ENCODE data around the gene OR10H5. TPM values are rescaled to one million over a fixed set of nuclear protein-coding genes. Genes with fewer than 3 reads are reported as not detected.
"Not testable (repeated sequence)": the region's sequence is repeated elsewhere in the genome, so short reads cannot be mapped to it uniquely, and the experiment has no call there.

OR10H5 gene
- polyA plus RNA-seq, 1 experiment = not detected

DNA sequence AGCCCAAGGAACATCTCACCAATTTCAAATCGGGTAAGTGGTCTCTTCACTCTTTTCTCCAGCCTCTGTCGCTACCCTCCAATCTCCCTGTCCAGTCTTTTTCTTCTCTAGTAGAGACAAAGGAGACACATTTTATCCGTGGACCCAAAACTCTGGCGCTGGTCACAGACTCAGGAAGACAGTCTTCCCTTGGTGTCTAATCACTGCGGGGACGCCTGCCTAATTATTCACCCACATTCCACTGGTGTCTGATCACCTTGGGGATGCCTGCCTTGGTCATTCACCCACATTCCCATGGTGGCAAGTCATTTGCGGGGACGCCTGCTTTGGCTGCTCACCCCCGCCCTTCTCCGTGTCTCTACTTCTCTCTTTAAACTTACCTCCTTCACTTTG lies 41.8 kb downstream of the OR10H5 start:
- H3K36me3 ChIP-seq (ENCODE audit: control insufficient read depth, insufficient read depth, low read length) = no peaks in the 10 kb centered on the region
- H3K27me3 ChIP-seq (ENCODE audit: control insufficient read depth, insufficient read depth, low read length) = no peaks in the 10 kb centered on the region
- TF ChIP-seq, protein P1, sequence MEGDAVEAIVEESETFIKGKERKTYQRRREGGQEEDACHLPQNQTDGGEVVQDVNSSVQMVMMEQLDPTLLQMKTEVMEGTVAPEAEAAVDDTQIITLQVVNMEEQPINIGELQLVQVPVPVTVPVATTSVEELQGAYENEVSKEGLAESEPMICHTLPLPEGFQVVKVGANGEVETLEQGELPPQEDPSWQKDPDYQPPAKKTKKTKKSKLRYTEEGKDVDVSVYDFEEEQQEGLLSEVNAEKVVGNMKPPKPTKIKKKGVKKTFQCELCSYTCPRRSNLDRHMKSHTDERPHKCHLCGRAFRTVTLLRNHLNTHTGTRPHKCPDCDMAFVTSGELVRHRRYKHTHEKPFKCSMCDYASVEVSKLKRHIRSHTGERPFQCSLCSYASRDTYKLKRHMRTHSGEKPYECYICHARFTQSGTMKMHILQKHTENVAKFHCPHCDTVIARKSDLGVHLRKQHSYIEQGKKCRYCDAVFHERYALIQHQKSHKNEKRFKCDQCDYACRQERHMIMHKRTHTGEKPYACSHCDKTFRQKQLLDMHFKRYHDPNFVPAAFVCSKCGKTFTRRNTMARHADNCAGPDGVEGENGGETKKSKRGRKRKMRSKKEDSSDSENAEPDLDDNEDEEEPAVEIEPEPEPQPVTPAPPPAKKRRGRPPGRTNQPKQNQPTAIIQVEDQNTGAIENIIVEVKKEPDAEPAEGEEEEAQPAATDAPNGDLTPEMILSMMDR (IDR thresholded peaks at IDR 0.05; ENCODE audit: insufficient read depth, low read depth, low read length) = no peak
- DNase-seq (ENCODE audit: low read depth) = no peak
- ChIA-PET POLR2A (no interaction called here), CTCF (no interaction called here)
- H3K4me3 ChIP-seq (ENCODE audit: low read depth, low read length) = no peak overlapping the region

DNA sequence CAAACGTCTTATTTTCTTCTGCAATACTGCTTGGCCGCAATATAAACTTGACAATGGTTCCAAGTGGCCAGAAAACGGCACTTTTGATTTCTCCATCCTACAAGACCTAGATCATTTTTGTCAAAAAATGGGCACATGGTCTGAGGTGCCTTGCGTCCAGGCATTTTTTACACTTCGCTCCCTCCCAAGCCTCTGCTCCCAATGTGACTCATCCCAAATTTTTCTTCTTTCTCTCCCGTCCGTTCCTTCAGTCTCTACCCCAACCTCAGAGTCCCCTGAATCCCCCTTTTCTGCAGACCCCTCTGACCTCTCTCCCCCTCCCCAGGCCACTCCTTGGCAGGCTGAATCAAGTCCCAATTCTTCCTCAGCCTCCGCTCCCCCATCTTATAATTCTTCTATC lies 42.3 kb downstream of the OR10H5 start:
- CTCF ChIA-PET = no interaction called here
- DNase-seq (ENCODE audit: low read depth) = no peak
- Histone ChIP-seq H3K27me3 (ENCODE audit: control insufficient read depth, insufficient read depth, low read length) (no peaks in the 10 kb centered on the region), H3K4me3 (ENCODE audit: low read depth, low read length) (no peak overlapping the region), H3K36me3 (ENCODE audit: control insufficient read depth, insufficient read depth, low read length) (no peaks in the 10 kb centered on the region)
- TF ChIP-seq, protein P1 (IDR thresholded peaks at IDR 0.05; ENCODE audit: insufficient read depth, low read depth, low read length) = no peak
- POLR2A ChIA-PET = no interaction called here

DNA sequence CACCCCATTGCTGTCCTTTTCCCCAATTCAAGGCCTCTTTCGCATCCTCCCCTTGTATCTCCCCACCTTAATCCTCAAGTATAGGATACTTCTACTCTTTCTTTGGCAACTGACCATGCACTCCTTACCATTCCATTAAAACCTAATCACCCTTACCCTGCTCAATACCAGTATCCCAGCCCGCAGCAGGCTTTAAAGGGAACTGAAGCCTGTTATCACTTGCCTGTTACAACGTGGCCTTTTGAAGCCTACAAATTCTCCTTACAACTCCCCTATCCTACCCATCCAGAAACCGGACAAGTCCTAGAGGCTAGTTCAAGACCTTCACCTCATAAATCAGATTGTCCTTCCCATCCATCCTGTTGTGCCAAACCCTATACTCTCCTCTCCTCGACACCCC lies 44.2 kb downstream of the OR10H5 start:
- DNase-seq (ENCODE audit: low read depth) = no peak
- ChIA-PET CTCF (no interaction called here), POLR2A (no interaction called here)
- Histone ChIP-seq H3K36me3 (ENCODE audit: control insufficient read depth, insufficient read depth, low read length) (no peaks in the 10 kb centered on the region), H3K27me3 (ENCODE audit: control insufficient read depth, insufficient read depth, low read length) (no peaks in the 10 kb centered on the region), H3K4me3 (ENCODE audit: low read depth, low read length) (no peak overlapping the region)
- TF ChIP-seq, protein P1 (IDR thresholded peaks at IDR 0.05; ENCODE audit: insufficient read depth, low read depth, low read length) = no peak

DNA sequence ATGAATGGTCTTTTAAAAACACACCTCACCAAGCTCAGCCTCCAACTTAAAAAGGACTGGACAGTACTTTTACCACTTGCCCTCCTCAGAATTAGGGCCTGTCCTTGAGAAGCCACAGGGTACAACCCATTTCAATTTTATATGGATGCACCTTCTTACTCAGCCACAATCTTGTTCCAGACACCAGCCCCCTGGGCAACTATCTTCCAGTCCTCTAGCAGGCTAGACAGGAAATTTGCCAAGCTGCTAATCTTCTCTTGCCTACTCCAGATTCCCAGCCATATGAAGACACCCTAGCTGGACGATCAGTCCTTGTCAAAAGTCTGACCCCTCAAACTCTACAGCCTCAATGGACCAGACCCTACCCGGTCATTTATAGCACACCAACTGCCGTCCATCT lies 46.8 kb downstream of the OR10H5 start:
- CTCF ChIA-PET; H3K27me3 ChIP-seq (ENCODE audit: control insufficient read depth, insufficient read depth, low read length); DNase-seq (ENCODE audit: low read depth); H3K4me3 ChIP-seq (ENCODE audit: low read depth, low read length); H3K36me3 ChIP-seq (ENCODE audit: control insufficient read depth, insufficient read depth, low read length); POLR2A ChIA-PET: not testable (repeated sequence)

DNA sequence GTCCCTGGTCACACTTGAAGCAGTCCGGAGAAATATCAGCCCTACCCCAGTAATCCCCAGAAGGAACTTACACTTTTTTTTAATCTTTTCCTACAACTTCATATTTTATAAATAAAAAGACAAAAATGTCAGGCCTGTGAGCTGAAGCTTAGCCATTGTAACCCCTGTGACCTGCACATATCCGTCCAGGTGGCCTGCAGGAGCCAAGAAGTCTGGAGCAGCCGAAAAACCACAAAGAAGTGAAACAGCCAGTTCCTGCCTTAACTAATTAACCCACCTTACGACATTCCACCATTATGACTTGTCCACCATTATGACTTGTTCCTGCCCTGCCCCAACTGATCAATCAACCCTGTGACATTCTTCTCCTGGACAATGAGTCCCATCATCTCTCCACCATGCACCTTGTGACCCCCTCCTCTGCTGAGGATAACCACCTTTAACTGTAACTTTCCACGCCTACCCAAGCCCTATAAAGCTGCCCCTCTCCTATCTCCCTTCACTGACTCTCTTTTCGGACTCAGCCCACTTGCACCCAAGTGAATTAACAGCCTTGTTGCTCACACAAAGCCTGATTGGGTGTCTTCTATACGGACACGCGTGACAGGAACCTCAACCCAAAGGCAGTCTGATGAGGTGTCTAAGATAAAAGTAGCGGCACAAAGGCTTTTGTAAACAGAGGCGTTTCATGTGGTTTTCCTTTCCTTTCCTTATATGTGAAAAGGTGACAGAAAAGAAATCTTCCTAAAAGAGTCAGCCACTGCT lies 48.3 kb downstream of the OR10H5 start:
- not testable (repeated sequence) for DNase-seq (ENCODE audit: low read depth); H3K27me3 ChIP-seq (ENCODE audit: control insufficient read depth, insufficient read depth, low read length); H3K36me3 ChIP-seq (ENCODE audit: control insufficient read depth, insufficient read depth, low read length)
- POLR2A ChIA-PET = interaction anchor here (0.5 kb wide), 1 partner anchor 627 kb away, joined by 3 read pairs; no protein-coding TSS in a partner anchor
- peak overlapping the region; percentile 96 for H3K4me3 ChIP-seq (ENCODE audit: low read depth, low read length)
- CTCF ChIA-PET = interaction anchor here (0.7 kb wide), 1 partner anchor 24 kb away, joined by 3 read pairs; no protein-coding TSS in a partner anchor

DNA sequence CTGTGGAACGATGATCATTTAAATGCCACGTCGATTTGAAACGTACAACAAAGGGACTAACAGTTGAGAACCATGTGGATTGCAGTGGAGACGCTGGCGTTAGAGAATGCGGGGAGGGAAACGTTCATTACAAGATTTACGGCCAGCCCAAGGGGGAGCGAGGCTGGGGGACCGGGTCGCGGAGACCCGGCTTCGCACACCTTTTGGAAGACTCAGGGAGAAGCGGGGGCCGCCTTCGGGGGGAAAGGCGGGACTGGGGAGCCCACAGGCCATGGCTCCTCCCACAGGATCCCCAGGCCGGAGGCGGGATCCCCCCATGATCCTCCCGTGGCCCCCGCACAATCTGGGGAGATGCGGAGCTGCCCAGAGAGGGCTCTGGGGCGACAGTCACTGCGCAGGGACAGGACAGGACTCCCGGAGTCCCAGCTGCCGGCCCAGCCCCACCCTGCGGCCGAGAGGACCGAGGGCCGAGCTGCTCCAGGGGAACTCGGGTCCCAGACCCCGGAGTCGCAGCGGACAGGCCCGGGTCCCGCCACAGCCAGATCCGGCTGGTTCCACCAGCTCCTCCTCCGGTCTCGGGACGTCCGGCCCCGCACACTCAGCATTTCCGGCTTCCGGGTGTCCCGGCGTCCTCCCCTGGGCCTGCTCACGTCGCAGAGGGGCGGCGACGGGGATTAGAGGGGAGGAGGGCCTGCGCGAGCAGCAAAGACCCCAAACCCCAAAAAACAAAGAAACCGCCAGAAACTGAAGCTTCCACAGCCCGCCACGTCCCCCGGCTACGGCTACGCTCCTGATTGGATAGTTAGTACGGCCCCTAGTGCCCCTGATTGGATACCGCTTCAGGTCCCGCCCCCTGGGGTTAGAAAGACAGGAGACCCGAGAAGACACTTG lies 49.1 kb downstream of the OR10H5 start:
- Histone ChIP-seq H3K36me3 (ENCODE audit: control insufficient read depth, insufficient read depth, low read length) (no peaks in the 10 kb centered on the region), H3K27me3 (ENCODE audit: control insufficient read depth, insufficient read depth, low read length) (no peaks in the 10 kb centered on the region), H3K4me3 (ENCODE audit: low read depth, low read length) (peak overlapping the region; percentile 96)
- DNase-seq (ENCODE audit: low read depth) = peak; percentile 74
- ChIA-PET POLR2A (interaction anchor here (0.5 kb wide), 1 partner anchor 626 kb away, joined by 3 read pairs; no protein-coding TSS in a partner anchor), CTCF (no interaction called here)
- TF ChIP-seq, protein P1 (IDR thresholded peaks at IDR 0.05; ENCODE audit: insufficient read depth, low read depth, low read length) = no peak

Data from BJ (cell line).